HepG2 (cell line): Measurements from ENCODE around the gene ARG2. TPM values are rescaled to one million over a fixed set of nuclear protein-coding genes. Genes with fewer than 3 reads are reported as not detected.

Experiments used
- CENPT ChIP-seq: sonication (generic); formaldehyde crosslinking; IDR thresholded peaks from 2 replicates; pipeline ENCODE4 v1.8.0; 2022; ENCODE audit warnings: low read depth, mild to moderate bottlenecking, moderate library complexity, missing genetic modification reagents
- DMAP1 ChIP-seq: IDR thresholded peaks from 2 replicates; pipeline ENCODE4 v1.6.1; 2016
- ERF ChIP-seq: IDR thresholded peaks from 2 replicates; pipeline ENCODE4 v1.6.1; 2018; ENCODE audit warnings: missing biosample characterization, missing genetic modification reagents
- HHEX ChIP-seq: IDR thresholded peaks from 2 replicates; pipeline ENCODE4 v1.6.1; 2016; ENCODE audit warnings: control low read depth
- KLF15 ChIP-seq: sonication (generic); formaldehyde crosslinking; IDR thresholded peaks from 2 replicates; pipeline ENCODE4 v1.8.1; 2023; ENCODE audit warnings: borderline replicate concordance, mild to moderate bottlenecking, inconsistent platforms, missing genetic modification reagents, mixed read lengths
- MED13 ChIP-seq: sonication (generic); formaldehyde crosslinking; IDR thresholded peaks from 2 replicates; pipeline ENCODE4 v1.5.0; 2020; ENCODE audit warnings: missing genetic modification reagents
- MLXIP ChIP-seq: sonication (generic); formaldehyde crosslinking; IDR thresholded peaks from 2 replicates; pipeline ENCODE4 v1.9.0; 2021; ENCODE audit warnings: missing genetic modification reagents, borderline replicate concordance
- REST ChIP-seq, 2 experiments: IDR thresholded peaks; 2 replicates each; pipeline ENCODE4 v1.6.1; 2011 to 2012; ENCODE audit warnings: low read length in 2 of 2, borderline replicate concordance in 1 of 2, low read depth in 1 of 2, mild to moderate bottlenecking in 1 of 2, moderate library complexity in 1 of 2
- SALL1 ChIP-seq: sonication (generic); formaldehyde crosslinking; IDR thresholded peaks from 2 replicates; pipeline ENCODE4 v1.8.0; 2022; ENCODE audit warnings: mild to moderate bottlenecking, missing genetic modification reagents
- SP2 ChIP-seq: sonication (generic); formaldehyde crosslinking; IDR thresholded peaks from 2 replicates; pipeline ENCODE4 v1.5.1; 2020; ENCODE audit warnings: mild to moderate bottlenecking, missing genetic modification reagents
- SYNCRIP ChIP-seq: fragments of 200-400 bp; formaldehyde crosslinking; IDR thresholded peaks from 2 replicates; pipeline ENCODE4 v1.6.1; 2018; ENCODE audit warnings: mild to moderate bottlenecking, low read depth, low read length; ENCODE audit not compliant: insufficient read depth
- THAP8 ChIP-seq: sonication (generic); formaldehyde crosslinking; IDR thresholded peaks from 2 replicates; pipeline ENCODE4 v1.5.1; 2020; ENCODE audit warnings: missing genetic modification reagents, mild to moderate bottlenecking, borderline replicate concordance
- ZBTB8A ChIP-seq: sonication (generic); formaldehyde crosslinking; IDR thresholded peaks from 2 replicates; pipeline ENCODE4 v1.4.0; 2020; ENCODE audit warnings: mild to moderate bottlenecking, low read depth, missing genetic modification reagents, borderline replicate concordance
- ZMAT3 ChIP-seq: sonication (generic); formaldehyde crosslinking; conservative IDR thresholded peaks from 2 replicates; pipeline ENCODE4 v1.7.0; 2021; ENCODE audit warnings: missing genetic modification reagents
- ZNF10 ChIP-seq: sonication (generic); formaldehyde crosslinking; IDR thresholded peaks from 2 replicates; pipeline ENCODE4 v1.4.0; 2020; ENCODE audit warnings: mild to moderate bottlenecking, low read depth, missing genetic modification reagents, borderline replicate concordance
- ZNF224 ChIP-seq: sonication (generic); formaldehyde crosslinking; IDR thresholded peaks from 2 replicates; pipeline ENCODE4 v1.5.0; 2020; ENCODE audit warnings: mild to moderate bottlenecking, missing genetic modification reagents
- ZNF282 ChIP-seq: fragments of 450-650 bp; IDR thresholded peaks from 2 replicates; pipeline ENCODE4 v1.6.1; 2018; ENCODE audit not compliant: partially characterized antibody
- ZNF337 ChIP-seq: sonication (generic); formaldehyde crosslinking; IDR thresholded peaks from 2 replicates; pipeline ENCODE4 v1.5.1; 2020; ENCODE audit warnings: missing genetic modification reagents, low read depth, mild to moderate bottlenecking, borderline replicate concordance
- ZNF354B ChIP-seq: sonication (generic); formaldehyde crosslinking; IDR thresholded peaks from 2 replicates; pipeline ENCODE4 v1.8.0; 2022; ENCODE audit warnings: mild to moderate bottlenecking, missing genetic modification reagents
- ZNF577 ChIP-seq: sonication (generic); formaldehyde crosslinking; IDR thresholded peaks from 2 replicates; pipeline ENCODE4 v1.4.0; 2020; ENCODE audit warnings: mild to moderate bottlenecking, low read depth, missing genetic modification reagents, borderline replicate concordance
- ZNF605 ChIP-seq: sonication (generic); formaldehyde crosslinking; IDR thresholded peaks from 2 replicates; pipeline ENCODE4 v1.8.0; 2022; ENCODE audit warnings: mild to moderate bottlenecking, missing genetic modification reagents
- ZNF619 ChIP-seq: sonication (generic); formaldehyde crosslinking; IDR thresholded peaks from 2 replicates; pipeline ENCODE4 v1.4.0; 2020; ENCODE audit warnings: mild to moderate bottlenecking, missing genetic modification reagents
- ZNF644 ChIP-seq: IDR thresholded peaks from 2 replicates; pipeline ENCODE4 v1.6.1; 2016; ENCODE audit warnings: low read depth
- ZNF788 ChIP-seq: sonication (generic); formaldehyde crosslinking; IDR thresholded peaks from 2 replicates; pipeline ENCODE4 v1.5.0; 2020; ENCODE audit warnings: mild to moderate bottlenecking, missing genetic modification reagents, borderline replicate concordance
- polyA plus RNA-seq, 8 experiments: library from polyadenylated mRNA; depleted of rRNA in 3 of 8; stranded (reverse) in 7 of 8; unstranded in 1 of 8; fragments of >200 nt; fragmentation: Illumina TruSeq in 4 of 8; extraction: Trizol in 4 of 8; gene quantifications; 2 replicates each; pipeline versions ENCODE4 v1.2.1 to v1.2.3, GENCODE V29; 2011 to 2016; ENCODE audit warnings: low read depth in 4 of 8, missing spikeins in 1 of 8, mixed read lengths in 1 of 8; ENCODE audit not compliant: insufficient read depth in 1 of 8
- total RNA-seq, 5 experiments: library from RNA; depleted of rRNA; stranded (reverse); fragments of >200 nt; fragmentation: Illumina TruSeq; extraction: Trizol; gene quantifications; 2 replicates each; pipeline ENCODE4 v1.2.3, GENCODE V29; 2016; ENCODE audit warnings: low read depth in 1 of 5

The ARG2 gene
- total and polyA plus RNA-seq, 2 of the 13 experiments (the other 11 are each of a cell fraction or from before 2014, with no cell fraction given), result 37.5 to 73.6 TPM

GRCh38 chr14:67695394-67695949 is 75.8 kb downstream of the ARG2 start, which contains the start of gene RDH11 (continued):
- TF ChIP-seq ZNF224 (CRISPR knock-in tag) (no peak), DMAP1 (CRISPR knock-in tag) (no peak; the same call in none of the 2 replicates), ZBTB8A (CRISPR knock-in tag) (no peak), CENPT (CRISPR knock-in tag) (no peak), MED13 (CRISPR knock-in tag) (no peak), ZNF354B (CRISPR knock-in tag) (no peak), ZNF619 (CRISPR knock-in tag) (no peak), REST (IDR thresholded peaks at IDR 0.05; ENCODE audit: borderline replicate concordance in 1 of 2, low read depth in 1 of 2, low read length in 2 of 2) (peak in 1 of 2 experiments; percentile 39; a peak in 1 of 4 replicates), ZNF605 (CRISPR knock-in tag) (no peak), SALL1 (CRISPR knock-in tag) (peak; percentile 59; the same call in 1 of the 2 replicates), ZNF337 (no peak), HHEX (CRISPR knock-in tag) (no peak), ZMAT3 (no peak), SYNCRIP (no peak), ZNF788 (no peak; the same call in 1 of the 2 replicates), ZNF644 (no peak), ZNF577 (CRISPR knock-in tag) (no peak), ZNF10 (CRISPR knock-in tag) (no peak), KLF15 (CRISPR knock-in tag) (no peak), ERF (peak; percentile 53), SP2 (CRISPR knock-in tag) (no peak), ZNF282 (no peak), MLXIP (CRISPR knock-in tag) (no peak), THAP8 (CRISPR knock-in tag) (no peak)
